GM18499 (cell line): ENCODE measurements around the gene PFKL.
"Not testable (repeated sequence)": the region's sequence is repeated elsewhere in the genome, so short reads cannot be mapped to it uniquely, and the experiment has no call there.

ENCODE experiments used
- ATAC-seq: cut with Tn5 transposase; IDR thresholded peaks from one replicate; pipeline ENCODE4 v1.9.1; 2021; ENCODE audit warnings: moderate number of reproducible peaks; ENCODE audit not compliant: insufficient read depth, unreplicated experiment

The PFKL gene

GRCh38 chr21:44337941-44338895 lies 38.4 kb downstream of the PFKL start:
- no peak for ATAC-seq

- ATAC-seq = peak; percentile 54
Observed at GRCh38 chr21:44338971-44339910, 39.4 kb downstream of the PFKL start, which contains the start of gene CFAP410. TSS of gene CFAP410 (minus strand) at chr21:44339390. CDS start at chr21:44339194, 196 bp downstream.

- ATAC-seq = not testable (repeated sequence)
Observed at GRCh38 chr21:44341726-44342458, 42.0 kb downstream of the PFKL start.

GRCh38 chr21:44342981-44343380 lies 43.1 kb downstream of the PFKL start:
- ATAC-seq = not testable (repeated sequence)

- no peak for ATAC-seq
Observed at GRCh38 chr21:44344541-44345183, 44.8 kb downstream of the PFKL start.

GRCh38 chr21:44345495-44345894 lies 45.6 kb downstream of the PFKL start:
- no peak for ATAC-seq

GRCh38 chr21:44347911-44348451 lies 48.1 kb downstream of the PFKL start:
- ATAC-seq = no peak

GRCh38 chr21:44348861-44349260 lies 49.0 kb downstream of the PFKL start:
- ATAC-seq = no peak

GRCh38 chr21:44349416-44349846 lies 49.6 kb downstream of the PFKL start:
- ATAC-seq = no peak

- ATAC-seq = no peak
Observed at GRCh38 chr21:44349847-44350772, 50.3 kb downstream of the PFKL start.

GRCh38 chr21:44350773-44351481 lies 51.1 kb downstream of the PFKL start:
- no peak for ATAC-seq

- no peak for ATAC-seq
Observed at GRCh38 chr21:44351535-44352252, 51.8 kb downstream of the PFKL start.

GRCh38 chr21:44352253-44352860 lies 52.5 kb downstream of the PFKL start:
- no peak for ATAC-seq

- no peak for ATAC-seq
Observed at GRCh38 chr21:44353191-44353970, 53.5 kb downstream of the PFKL start, which contains the start of gene TRPM2. TSS of gene TRPM2 (plus strand) at chr21:44353621. CDS start at chr21:44353701, 80 bp downstream.

GRCh38 chr21:44354001-44354405 lies 54.1 kb downstream of the PFKL start:
- no peak for ATAC-seq
